ENCODE data around the gene BLOC1S1.

The BLOC1S1 gene

DNA sequence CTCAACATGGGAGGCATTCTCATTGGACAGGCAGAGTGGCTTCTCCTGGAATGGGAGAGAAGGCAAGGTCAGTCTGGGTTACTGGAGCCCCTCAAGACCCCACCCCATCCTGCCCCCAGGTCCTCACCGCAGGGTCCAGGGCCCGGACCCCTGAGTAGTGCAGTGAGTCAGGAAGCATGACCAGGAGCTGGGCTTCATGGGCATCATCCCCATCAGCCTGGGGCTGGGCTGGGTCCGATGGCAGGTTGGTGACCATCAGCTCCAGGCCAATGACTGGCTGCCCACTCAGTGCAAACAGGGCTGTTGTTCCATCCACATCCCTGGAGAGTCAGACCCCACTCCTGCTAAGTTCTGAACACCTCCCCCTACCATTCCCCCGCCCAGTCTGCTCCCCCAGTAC, 21.2 kb upstream of the BLOC1S1 start:
- DNase-seq (ENCODE audit: low spot score), result no peak

DNA sequence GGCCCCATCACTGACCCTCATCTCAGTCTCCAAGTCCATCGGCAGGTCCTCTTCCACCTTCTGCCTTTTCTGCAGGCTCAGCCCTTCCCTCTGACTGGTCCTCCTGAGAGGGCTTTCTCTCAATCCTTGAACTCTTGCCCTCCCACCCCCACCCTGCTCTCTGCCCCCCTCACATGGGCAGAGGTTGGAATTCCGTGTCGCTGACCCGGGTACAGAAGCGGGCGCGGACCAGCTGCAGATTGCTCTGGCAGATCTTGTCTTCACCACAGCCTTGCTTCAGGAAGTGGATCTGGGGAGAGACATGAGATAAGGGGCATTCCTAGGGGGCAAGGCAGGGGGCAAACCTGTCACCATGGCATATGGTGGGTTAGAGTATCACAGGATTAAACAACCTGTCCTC, 20.5 kb upstream of the BLOC1S1 start:
- DNase-seq (ENCODE audit: low spot score), result no peak

DNA sequence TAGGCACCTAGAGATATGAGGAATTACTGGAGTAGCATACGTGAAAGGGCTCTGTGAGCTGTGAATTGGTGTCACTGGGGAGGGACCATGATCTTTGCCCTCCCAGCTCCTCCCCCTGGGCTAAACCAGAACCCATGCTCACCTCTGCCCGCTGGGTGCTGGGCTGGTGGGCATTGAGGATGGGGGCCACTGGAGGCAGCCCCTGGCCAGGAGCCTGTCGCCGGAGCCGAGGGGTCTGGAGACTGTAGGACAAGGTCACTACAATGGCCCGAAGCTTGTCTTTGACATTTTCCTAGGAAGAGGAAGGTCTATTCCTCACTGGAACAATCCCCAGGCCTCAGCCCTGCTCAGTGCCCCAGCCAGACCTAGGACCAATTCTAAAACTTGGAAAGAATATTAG, 19.7 kb upstream of the BLOC1S1 start:
- no peak for DNase-seq (ENCODE audit: low spot score)

DNA sequence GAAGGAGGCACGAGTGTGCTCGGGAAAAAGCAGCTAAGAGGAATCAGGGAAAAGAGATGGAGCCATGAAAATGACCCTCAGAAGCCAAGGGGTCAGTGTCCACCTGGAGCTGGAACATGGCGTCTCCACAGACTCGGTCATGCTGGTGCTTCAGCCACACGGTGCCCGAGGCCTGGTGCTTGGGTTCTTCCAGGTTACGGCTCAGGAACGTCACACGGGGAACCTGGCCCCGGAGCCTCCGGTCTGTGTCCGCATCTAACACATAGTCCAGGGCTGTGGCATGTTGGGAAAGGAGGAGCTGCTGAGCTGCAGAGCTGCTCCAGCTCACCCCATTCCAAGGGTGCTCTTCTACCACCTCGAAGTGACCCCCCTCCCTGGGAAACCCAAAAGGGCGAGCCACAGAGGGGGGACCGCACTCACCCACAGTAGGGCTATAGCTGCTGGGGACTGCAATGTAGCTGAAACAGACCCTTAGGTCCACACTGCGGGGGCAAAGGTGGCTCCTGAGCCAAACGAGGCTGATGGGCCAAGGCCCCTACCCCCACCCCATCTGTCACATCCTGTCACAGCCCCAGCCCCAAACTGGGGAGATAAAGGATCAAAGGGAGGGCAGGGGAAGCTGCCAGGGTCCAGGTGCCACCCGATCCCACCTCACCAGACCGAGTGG, 18.9 kb upstream of the BLOC1S1 start:
- DNase-seq (ENCODE audit: low spot score), result no peak

- no peak for DNase-seq (ENCODE audit: low spot score)
These were observed 18.2 kb upstream of the BLOC1S1 start for GRCh38 chr12:55697686-55698085.

DNA sequence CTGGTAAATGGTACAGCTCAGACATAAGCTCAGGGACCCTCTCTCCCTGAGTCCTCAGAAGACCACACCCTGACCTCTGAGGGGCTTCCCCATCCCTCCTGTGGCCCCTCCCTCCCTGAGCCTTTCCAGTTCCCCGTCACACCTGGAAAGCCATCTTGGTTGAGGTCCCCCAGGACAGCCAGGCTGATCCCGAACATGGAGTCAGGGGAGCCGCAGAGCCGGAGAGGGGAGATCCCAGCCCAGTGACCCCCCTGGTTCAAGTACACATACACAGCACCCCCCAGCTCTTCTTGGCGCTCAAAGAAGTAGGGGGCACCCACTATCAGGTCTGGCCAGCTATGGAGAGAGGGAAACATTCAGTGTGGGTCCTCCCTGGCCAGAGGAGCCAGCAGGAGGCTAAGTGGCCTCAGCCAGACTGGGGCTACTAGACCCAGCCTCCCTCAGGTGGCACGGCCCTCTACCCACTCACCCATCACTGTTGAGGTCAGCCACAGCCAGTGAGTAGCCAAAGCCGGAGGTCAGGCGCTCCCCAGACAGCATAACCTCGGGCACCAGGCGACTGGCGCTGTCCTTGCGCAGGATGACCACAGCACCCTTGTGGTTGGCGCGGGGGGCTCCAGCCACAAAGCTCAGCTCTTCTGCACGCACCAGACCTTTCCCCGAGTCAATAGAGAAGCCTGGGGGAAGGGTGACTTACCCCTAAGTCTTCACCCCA, 17.4 kb upstream of the BLOC1S1 start:
- DNase-seq (ENCODE audit: low spot score), result no peak

- DNase-seq (ENCODE audit: low spot score), result no peak
These were observed 16.9 kb upstream of the BLOC1S1 start for GRCh38 chr12:55698965-55699364.

DNA sequence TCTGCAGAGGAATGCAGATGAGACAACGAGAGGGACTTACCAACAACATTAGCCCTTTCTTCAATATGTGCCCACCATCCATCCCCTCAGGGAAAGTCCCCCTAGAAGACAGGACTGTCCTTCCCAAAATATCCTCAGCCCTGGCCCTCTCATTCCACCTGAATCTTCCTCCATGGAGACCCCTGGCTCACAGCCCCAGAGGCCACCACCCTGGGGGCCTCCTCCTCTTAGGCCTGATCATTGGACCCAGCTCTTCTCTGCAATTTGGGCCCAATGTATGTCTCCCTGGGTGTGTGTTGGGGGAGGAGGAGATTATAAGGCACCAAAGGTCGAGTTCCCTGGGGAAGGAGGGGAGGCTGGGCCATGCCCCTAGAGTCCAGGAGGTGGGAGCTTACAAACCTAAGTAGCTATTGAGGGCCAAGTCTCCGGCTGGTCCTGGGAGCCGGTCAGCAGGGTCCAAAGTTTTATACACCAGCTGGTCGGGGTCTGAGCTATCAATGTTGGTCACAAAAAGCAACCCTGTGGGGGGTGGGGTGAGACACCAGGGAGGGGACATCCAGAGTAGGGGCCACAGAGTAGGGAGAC, 16.3 kb upstream of the BLOC1S1 start:
- no peak for DNase-seq (ENCODE audit: low spot score)

- no peak for DNase-seq (ENCODE audit: low spot score)
These were observed 15.4 kb upstream of the BLOC1S1 start for GRCh38 chr12:55700255-55701018.

DNA sequence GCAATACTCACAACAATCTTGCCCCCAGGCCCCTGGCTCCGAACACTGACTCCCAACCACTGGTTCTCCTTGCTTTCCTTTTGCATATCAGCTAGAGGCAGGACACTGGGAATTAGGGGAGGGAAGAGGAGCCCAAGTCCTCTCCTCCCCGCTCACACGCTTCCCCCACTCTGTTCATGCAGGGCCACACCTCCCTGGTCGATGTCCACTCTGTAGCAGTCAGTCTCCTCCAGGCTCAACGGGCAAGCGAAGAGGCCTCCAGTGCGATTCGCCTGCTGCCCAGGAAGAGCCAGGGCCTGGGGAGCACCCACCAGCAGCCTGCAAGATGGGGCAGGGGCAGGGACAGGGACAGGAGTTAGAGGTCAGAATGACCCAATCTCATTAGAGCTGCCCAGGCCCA, 13.0 kb upstream of the BLOC1S1 start:
- no peak for DNase-seq (ENCODE audit: low spot score)

DNA sequence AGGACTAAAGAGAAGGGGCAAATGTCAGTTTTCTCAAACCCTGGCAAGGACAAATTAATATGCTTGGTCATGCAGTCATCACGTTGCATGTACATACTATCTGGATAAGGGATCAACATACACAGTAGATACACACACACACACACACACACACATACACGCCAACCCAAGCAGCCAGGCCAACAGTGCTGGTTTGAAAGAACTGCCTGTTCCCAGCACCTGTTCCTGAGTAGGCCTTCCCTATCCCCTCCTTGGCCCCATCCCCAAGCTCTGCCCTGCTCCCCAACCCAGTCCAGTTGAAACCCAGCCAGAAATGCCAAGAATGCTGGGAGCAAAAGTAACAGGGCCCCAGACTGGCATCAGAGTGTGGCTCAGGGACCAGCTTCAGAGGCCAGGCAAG, 12.6 kb upstream of the BLOC1S1 start:
- no peak for DNase-seq (ENCODE audit: low spot score)

GRCh38 chr12:55703901-55704761, 11.7 kb upstream of the BLOC1S1 start:
- no peak for DNase-seq (ENCODE audit: low spot score)

- DNase-seq (ENCODE audit: low spot score), result no peak
These were observed 10.8 kb upstream of the BLOC1S1 start for GRCh38 chr12:55704824-55705718.

GRCh38 chr12:55705782-55706402, 10.0 kb upstream of the BLOC1S1 start:
- DNase-seq (ENCODE audit: low spot score), result no peak

- no peak for DNase-seq (ENCODE audit: low spot score)
These were observed 9.2 kb upstream of the BLOC1S1 start for GRCh38 chr12:55706568-55707218.

DNA sequence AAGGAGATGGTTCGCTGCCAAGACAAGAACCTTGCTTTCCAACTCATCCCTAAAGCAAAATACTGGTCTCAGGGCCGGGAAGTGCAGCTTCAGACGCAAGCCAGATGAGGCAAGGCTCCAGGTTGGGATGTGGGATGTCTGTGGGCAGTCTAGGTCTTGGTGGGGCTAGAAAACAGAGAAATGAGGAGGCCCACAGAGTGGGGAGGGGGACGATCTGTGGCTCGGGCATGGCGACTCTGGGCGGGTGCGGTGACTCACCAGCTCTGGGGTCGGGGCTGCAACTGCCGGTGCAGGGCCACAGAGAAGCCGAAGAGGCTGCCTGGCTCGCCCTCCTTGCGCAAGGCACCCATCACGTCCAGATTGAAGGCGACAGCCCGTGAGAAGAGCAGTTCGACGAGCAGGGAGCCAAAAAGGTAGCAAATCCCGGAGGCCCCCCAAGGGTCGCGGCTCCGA, 8.6 kb upstream of the BLOC1S1 start:
- no peak for DNase-seq (ENCODE audit: low spot score)

GRCh38 chr12:55707841-55708694, 7.8 kb upstream of the BLOC1S1 start, which contains the start of gene ITGA7:
ITGA7 (minus strand) TSS chr12:55707904; CDS start chr12:55707682, 222 bp downstream.
- DNase-seq (ENCODE audit: low spot score), result peak; percentile 72

DNA sequence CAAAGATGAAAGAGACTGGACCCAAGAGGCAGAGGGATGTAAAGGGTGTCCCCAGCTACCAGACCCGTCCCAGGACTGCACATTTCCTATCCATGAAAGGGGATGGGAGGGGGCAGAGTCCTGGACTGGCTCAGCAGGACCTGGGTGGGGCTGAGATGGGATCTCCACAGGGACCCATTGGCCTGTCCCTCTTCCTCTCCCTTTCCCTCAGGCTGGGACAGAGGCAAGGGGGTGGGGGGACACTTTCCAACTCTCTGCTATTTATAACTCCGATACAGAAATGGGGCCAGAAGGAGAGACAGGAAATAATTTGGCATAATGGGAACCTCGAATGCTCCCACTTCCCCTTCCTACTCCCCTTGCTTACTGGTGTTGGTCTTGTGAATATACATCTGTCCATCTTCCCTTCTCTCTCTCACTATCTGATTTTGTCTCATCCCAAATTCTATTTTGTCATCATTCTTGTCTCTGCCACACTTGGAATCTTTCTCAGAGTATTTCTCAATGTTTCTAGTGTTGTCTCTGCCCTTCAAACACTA, 7.1 kb upstream of the BLOC1S1 start:
- DNase-seq (ENCODE audit: low spot score), result no peak
